ENCODE measurements around the gene KRT3.

DNA sequence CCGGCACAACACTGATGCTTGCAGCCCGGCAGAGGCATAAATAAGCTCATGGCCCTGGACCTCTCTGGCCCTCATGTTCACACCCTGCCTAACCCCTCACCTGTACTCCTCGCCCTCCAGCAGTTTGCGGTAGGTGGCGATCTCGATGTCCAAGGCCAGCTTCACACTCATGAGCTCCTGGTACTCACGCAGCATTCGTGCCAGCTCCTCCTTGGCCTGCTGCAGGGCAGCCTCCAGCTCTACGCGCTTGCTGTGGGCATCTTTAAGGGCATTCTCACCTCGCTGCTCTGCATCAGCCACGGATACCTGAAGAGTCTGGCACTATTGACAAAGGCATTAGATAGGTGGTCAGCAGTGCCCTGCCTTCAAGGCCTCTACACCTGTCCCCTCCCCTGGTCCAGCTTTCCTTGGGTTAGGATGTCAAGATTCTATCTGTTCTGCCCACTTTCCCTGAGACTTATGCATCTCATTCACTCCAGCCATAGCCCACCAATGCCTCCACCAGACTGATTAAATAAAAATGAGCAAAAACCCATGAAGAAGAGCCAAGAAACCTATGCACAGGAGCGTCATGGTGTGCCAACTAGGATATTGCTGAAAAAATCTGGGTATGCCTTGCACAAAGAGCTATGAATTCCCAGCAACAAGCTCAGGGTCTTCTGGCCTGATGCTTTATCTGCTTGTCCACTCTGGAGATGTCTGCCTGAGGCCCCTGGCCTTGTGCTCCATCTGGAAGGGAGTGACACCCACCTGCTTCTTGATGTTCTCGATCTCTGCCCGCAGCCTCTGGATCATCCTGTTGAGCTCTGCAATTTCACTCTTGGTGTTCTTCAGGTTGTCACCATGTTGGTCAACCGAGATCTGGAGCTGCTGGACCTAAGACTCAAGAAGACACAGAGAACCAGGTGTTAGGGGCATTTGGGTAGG is 11.9 kb upstream of the KRT3 start:
- TF ChIP-seq POLR2A (IDR thresholded peaks at IDR 0.05; ENCODE audit: low read length) (no peak), GATA1 (IDR thresholded peaks at IDR 0.05; ENCODE audit: low read depth, low read length) (no peak)

All from erythroblast (primary cell).